SK-N-SH treated with all-trans-retinoic acid at 6 μM for 48 hours (cell line): ENCODE results near the gene NNAT.

ENCODE experiments used
- ATAC-seq: fragments of 200-7000 bp; cut with Tn5 transposase; 3 replicates; pipeline ENCODE4 v1.9.1; 2020; ENCODE audit warnings: mild to moderate bottlenecking, moderate library complexity
- ARNTL ChIP-seq: fragments of 450-650 bp; formaldehyde crosslinking; IDR thresholded peaks from 2 replicates; pipeline ENCODE4 v1.5.0; 2020; ENCODE audit warnings: low read depth, mild to moderate bottlenecking, moderate library complexity, borderline replicate concordance
- BACH2 ChIP-seq: fragments of 250-450 bp; sonication (Bioruptor Pico); IDR thresholded peaks from 2 replicates; pipeline ENCODE4 v1.9.0; 2021; ENCODE audit warnings: mild to moderate bottlenecking, borderline replicate concordance
- CREB5 ChIP-seq: fragments of 250-450 bp; sonication (Bioruptor Pico); IDR thresholded peaks from 2 replicates; pipeline ENCODE4 v1.5.1; 2020; ENCODE audit warnings: low read depth, mild to moderate bottlenecking, moderate library complexity
- CSDC2 ChIP-seq: fragments of 250-450 bp; sonication (Bioruptor Pico); IDR thresholded peaks from 2 replicates; pipeline ENCODE4 v1.5.0; 2020; ENCODE audit warnings: mild to moderate bottlenecking, moderate library complexity
- CSRNP3 ChIP-seq: fragments of 250-450 bp; sonication (Bioruptor Pico); IDR thresholded peaks from 2 replicates; pipeline ENCODE4 v1.5.1; 2021; ENCODE audit warnings: mild to moderate bottlenecking, moderate library complexity
- ESRRG ChIP-seq: fragments of 250-450 bp; sonication (Bioruptor Pico); IDR thresholded peaks from 2 replicates; pipeline ENCODE4 v1.6.1; 2021; ENCODE audit warnings: mild to moderate bottlenecking
- GLIS3 ChIP-seq: fragments of 250-450 bp; sonication (Bioruptor Pico); IDR thresholded peaks from 2 replicates; pipeline ENCODE4 v1.5.0; 2020; ENCODE audit warnings: mild to moderate bottlenecking, moderate library complexity
- ISL1 ChIP-seq: fragments of 250-450 bp; sonication (Bioruptor Pico); IDR thresholded peaks from 2 replicates; pipeline ENCODE4 v2.1.2; 2022; ENCODE audit warnings: mild to moderate bottlenecking, moderate library complexity
- OSR1 ChIP-seq: fragments of 250-450 bp; sonication (Bioruptor Pico); IDR thresholded peaks from 2 replicates; pipeline ENCODE4 v1.8.0; 2022; ENCODE audit warnings: moderate library complexity, mild to moderate bottlenecking, inconsistent platforms
- PATZ1 ChIP-seq: fragments of 250-450 bp; sonication (Bioruptor Pico); IDR thresholded peaks from 2 replicates; pipeline ENCODE4 v1.8.0; 2020; ENCODE audit warnings: mild to moderate bottlenecking, moderate library complexity, borderline replicate concordance
- POU6F1 ChIP-seq: fragments of 250-450 bp; sonication (Bioruptor Pico); IDR thresholded peaks from 2 replicates; pipeline ENCODE4 v1.8.0; 2021; ENCODE audit warnings: low read depth, mild to moderate bottlenecking, moderate library complexity, borderline replicate concordance
- PPARA ChIP-seq: fragments of 250-450 bp; sonication (Bioruptor Pico); IDR thresholded peaks from 2 replicates; pipeline ENCODE4 v1.5.0; 2020; ENCODE audit warnings: mild to moderate bottlenecking, borderline replicate concordance
- RARB ChIP-seq: fragments of 250-450 bp; sonication (Bioruptor Pico); IDR thresholded peaks from 2 replicates; pipeline ENCODE4 v1.8.0; 2021; ENCODE audit warnings: mild to moderate bottlenecking, moderate library complexity
- SNAI2 ChIP-seq: fragments of 250-450 bp; sonication (Bioruptor Pico); IDR thresholded peaks from 2 replicates; pipeline ENCODE4 v1.5.0; 2020; ENCODE audit warnings: mild to moderate bottlenecking, moderate library complexity
- TCF4 ChIP-seq: fragments of 250-450 bp; sonication (Bioruptor Pico); IDR thresholded peaks from 2 replicates; pipeline ENCODE4 v1.8.0; 2021; ENCODE audit warnings: mild to moderate bottlenecking, moderate library complexity, borderline replicate concordance
- TSHZ2 ChIP-seq: fragments of 250-450 bp; sonication (Bioruptor Pico); IDR thresholded peaks from 2 replicates; pipeline ENCODE4 v1.5.0; 2020; ENCODE audit warnings: mild to moderate bottlenecking, moderate library complexity
- ZC3H10 ChIP-seq: fragments of 250-450 bp; sonication (Bioruptor Pico); IDR thresholded peaks from 2 replicates; pipeline ENCODE4 v1.5.1; 2021; ENCODE audit warnings: mild to moderate bottlenecking, moderate library complexity
- ZFP3 ChIP-seq: fragments of 250-450 bp; sonication (Bioruptor Pico); IDR thresholded peaks from 2 replicates; pipeline ENCODE4 v1.5.0; 2020; ENCODE audit warnings: mild to moderate bottlenecking, moderate library complexity
- ZFP30 ChIP-seq: fragments of 450-650 bp; formaldehyde crosslinking; IDR thresholded peaks from 2 replicates; pipeline ENCODE4 v1.5.0; 2022; ENCODE audit warnings: mild to moderate bottlenecking, moderate library complexity
- ZNF565 ChIP-seq: fragments of 450-650 bp; formaldehyde crosslinking; conservative IDR thresholded peaks from 2 replicates; pipeline ENCODE4 v1.5.0; 2020; ENCODE audit warnings: low read depth, mild to moderate bottlenecking, moderate library complexity
- ZNF70 ChIP-seq: fragments of 450-650 bp; formaldehyde crosslinking; IDR thresholded peaks from 2 replicates; pipeline ENCODE4 v1.5.0; 2020; ENCODE audit warnings: mild to moderate bottlenecking, moderate library complexity
- ZNF8 ChIP-seq: fragments of 450-650 bp; formaldehyde crosslinking; IDR thresholded peaks from 2 replicates; pipeline ENCODE4 v1.5.0; 2020; ENCODE audit warnings: mild to moderate bottlenecking, moderate library complexity

The NNAT gene

GRCh38 chr20:37475252-37475651 is 45.8 kb upstream of the NNAT start:
- no peak for ATAC-seq
- no peak for TF ChIP-seq GLIS3 (CRISPR knock-in tag)
- TF ChIP-seq BACH2 = no peak
- TF ChIP-seq OSR1 (CRISPR knock-in tag) = no peak
- TF ChIP-seq ZNF8 (CRISPR knock-in tag) = no peak
- no peak for TF ChIP-seq PATZ1
- TF ChIP-seq ISL1 (CRISPR knock-in tag) = no peak
- TF ChIP-seq CSRNP3 (CRISPR knock-in tag) = no peak
- TF ChIP-seq ZFP3 (CRISPR knock-in tag) = no peak
- TF ChIP-seq ZFP30 (CRISPR knock-in tag) = no peak
- TF ChIP-seq RARB (CRISPR knock-in tag) = no peak
- no peak for TF ChIP-seq ESRRG (CRISPR knock-in tag)
- no peak for TF ChIP-seq ARNTL (CRISPR knock-in tag)
- no peak for TF ChIP-seq ZC3H10
- TF ChIP-seq, all 23 proteins: peak for 0

- TF ChIP-seq CREB5 (CRISPR knock-in tag) (no peak), ISL1 (CRISPR knock-in tag) (no peak), CSDC2 (CRISPR knock-in tag) (no peak), ZNF565 (CRISPR knock-in tag) (no peak), ESRRG (CRISPR knock-in tag) (no peak), PPARA (CRISPR knock-in tag) (no peak), ZFP30 (CRISPR knock-in tag) (no peak), RARB (CRISPR knock-in tag) (no peak), PATZ1 (no peak), POU6F1 (CRISPR knock-in tag) (no peak), ZFP3 (CRISPR knock-in tag) (no peak), CSRNP3 (CRISPR knock-in tag) (no peak), ARNTL (CRISPR knock-in tag) (no peak), SNAI2 (CRISPR knock-in tag) (no peak), ZNF8 (CRISPR knock-in tag) (no peak), ZC3H10 (no peak), ZNF70 (no peak), GLIS3 (CRISPR knock-in tag) (no peak), TSHZ2 (no peak), TCF4 (CRISPR knock-in tag) (no peak)
- no peak for ATAC-seq
These were observed 44.0 kb upstream of the NNAT start for GRCh38 chr20:37477041-37477440.
